ENCODE results near the gene RBM39.

DNA sequence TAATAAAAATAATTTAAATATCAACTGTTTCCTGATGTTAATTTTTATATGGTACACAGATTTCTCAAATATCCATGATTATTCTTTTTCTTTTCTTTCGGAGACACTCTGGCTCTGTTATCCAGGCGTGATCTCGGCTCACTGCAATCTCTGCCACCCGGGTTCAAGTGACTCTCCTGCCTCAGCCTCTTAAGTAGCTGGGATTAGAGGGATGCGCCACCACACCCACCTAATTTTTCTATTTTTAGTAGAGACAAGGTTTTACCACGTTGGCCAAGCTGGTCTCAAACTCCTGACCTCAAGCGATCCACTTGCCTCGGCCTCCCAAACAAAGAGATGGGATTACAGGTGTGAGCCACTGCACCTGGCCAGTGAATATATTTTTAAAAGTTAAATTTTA lies 22.3 kb downstream of the RBM39 start:
- TF ChIP-seq EZH2phosphoT487 (IDR thresholded peaks at IDR 0.05; ENCODE audit: insufficient read depth, low read depth): no peak
- TF ChIP-seq EZH2 (IDR thresholded peaks at IDR 0.05; ENCODE audit: insufficient read depth, poor library complexity, severe bottlenecking): no peak
